Activated CD8-positive, alpha-beta T cell treated with anti-CD3 and anti-CD28 coated beads for 36 hours (primary cell): ENCODE results near the gene RNF220. TPM values are rescaled to one million over a fixed set of nuclear protein-coding genes. Genes with fewer than 3 reads are reported as not detected.

Source experiments
- ATAC-seq: fragments of 200-7000 bp; cut with Tn5 transposase; one replicate; pipeline ENCODE4 v1.10.0; 2021; ENCODE audit warnings: mild to moderate bottlenecking, moderate library complexity
- CTCF ChIA-PET: fragments of 350-600 bp; sonication (Branson Sonifier 250); formaldehyde crosslinking; loops from one replicate; lab custom pipeline; 2021; ENCODE audit warnings: antibody characterized with exemption; lab: Charles Lee
- POLR2A ChIA-PET: fragments of 350-600 bp; sonication (Branson Sonifier 250); formaldehyde crosslinking; loops from one replicate; lab custom pipeline; 2021; ENCODE audit warnings: antibody characterized with exemption; lab: Charles Lee
- DNase-seq: peaks from one replicate; pipeline ENCODE4 v3.0.0-alpha.2; 2020
- H3K27ac Mint-ChIP-seq: one replicate; pipeline ENCODE4 v1.8.0; 2021; ENCODE audit warnings: mild to moderate bottlenecking, mixed read lengths
- H3K27me3 Mint-ChIP-seq: one replicate; pipeline ENCODE4 v1.8.0; 2021; ENCODE audit warnings: mixed read lengths
- H3K36me3 Mint-ChIP-seq: one replicate; pipeline ENCODE4 v1.8.0; 2021; ENCODE audit warnings: low read depth, mixed read lengths
- H3K4me1 Mint-ChIP-seq: one replicate; pipeline ENCODE4 v1.8.0; 2021; ENCODE audit warnings: low read depth, mixed read lengths
- H3K4me3 Mint-ChIP-seq: one replicate; pipeline ENCODE4 v1.8.0; 2021; ENCODE audit warnings: mild to moderate bottlenecking, moderate library complexity, mixed read lengths
- H3K9me3 Mint-ChIP-seq: one replicate; pipeline ENCODE4 v1.8.0; 2021; ENCODE audit warnings: mixed read lengths
- CTCF ChIP-seq: fragments of 200-600 bp; IDR thresholded peaks from one replicate; pipeline ENCODE4 v1.8.0; 2022; ENCODE audit warnings: antibody characterized with exemption, mild to moderate bottlenecking
- intact Hi-C: fragments of 100-400 bp; cut with micrococcal nuclease; formaldehyde crosslinking; loops from one replicate; pipeline ENCODE4 v1.10.0; 2022
- total RNA-seq, 2 experiments: library from RNA; stranded (reverse); gene quantifications; one replicate each; pipeline ENCODE4 v1.2.3, GENCODE V29; 2021

RNF220 gene
- total RNA-seq, 2 experiments from 2014 or later, result 71.9 to 79.1 TPM

GRCh38 chr1:44659566-44659965 lies 254.5 kb downstream of the RNF220 start:
- intact Hi-C loops, result no loop called here
- no peaks in the 10 kb centered on the region for H3K27me3 Mint-ChIP-seq
- no peak overlapping the region for H3K4me3 Mint-ChIP-seq
- no peaks in the 10 kb centered on the region for H3K9me3 Mint-ChIP-seq
- no peak for TF ChIP-seq CTCF
- no peak overlapping the region for H3K27ac Mint-ChIP-seq
- no peak for DNase-seq
- ChIA-PET CTCF (interaction anchor here (1.0 to 1.1 kb wide), 2 partner anchors 8 to 10 kb away, joined by 3 read pairs; no protein-coding TSS in a partner anchor), POLR2A (interaction anchor here (0.6 to 1.8 kb wide), 2 partner anchors 62 to 953 kb away, joined by 3 to 5 read pairs; no protein-coding TSS in a partner anchor)
- H3K4me1 Mint-ChIP-seq, result peaks cover 8% of the 10 kb centered on the region
- H3K36me3 Mint-ChIP-seq, result no peaks in the 10 kb centered on the region
- ATAC-seq, result no peak

GRCh38 chr1:44660176-44660575 lies 255.1 kb downstream of the RNF220 start:
- DNase-seq (no peak), ATAC-seq (no peak)
- Mint-ChIP-seq H3K4me3 (no peak overlapping the region), H3K27me3 (no peaks in the 10 kb centered on the region), H3K27ac (no peak overlapping the region), H3K9me3 (no peaks in the 10 kb centered on the region), H3K36me3 (no peaks in the 10 kb centered on the region), H3K4me1 (peaks cover 14% of the 10 kb centered on the region)
- CTCF ChIA-PET, result interaction anchor here (0.7 to 1.0 kb wide), 2 partner anchors 8 to 269 kb away, joined by 3 read pairs; no protein-coding TSS in a partner anchor
- intact Hi-C loops, result no loop called here
- POLR2A ChIA-PET, result interaction anchor here (0.6 to 1.8 kb wide), 2 partner anchors 61 to 954 kb away, joined by 3 to 5 read pairs; no protein-coding TSS in a partner anchor
- TF ChIP-seq CTCF, result no peak

GRCh38 chr1:44661781-44662682 lies 257.0 kb downstream of the RNF220 start:
- ChIA-PET CTCF (interaction anchor here (1.8 to 4.8 kb wide), 2 partner anchors 9 to 13 kb away, joined by 7 to 43 read pairs; partner anchors contain the start of genes ARMH1 and TMEM53), POLR2A (interaction anchor here (0.9 to 2.0 kb wide), 3 partner anchors 10 to 59 kb away, joined by 3 to 6 read pairs (median 4); no protein-coding TSS in a partner anchor)
- DNase-seq, result no peak
- H3K27me3 Mint-ChIP-seq, result no peaks in the 10 kb centered on the region
- TF ChIP-seq CTCF, result no peak
- no peak for ATAC-seq
- no peaks in the 10 kb centered on the region for H3K36me3 Mint-ChIP-seq
- intact Hi-C loops, result no loop called here
- no peaks in the 10 kb centered on the region for H3K9me3 Mint-ChIP-seq
- peaks cover 15% of the 10 kb centered on the region for H3K4me1 Mint-ChIP-seq
- no peak overlapping the region for H3K4me3 Mint-ChIP-seq
- no peak overlapping the region for H3K27ac Mint-ChIP-seq

GRCh38 chr1:44662683-44663030 lies 257.6 kb downstream of the RNF220 start:
- no peak for DNase-seq
- Mint-ChIP-seq H3K27me3 (no peaks in the 10 kb centered on the region), H3K9me3 (no peaks in the 10 kb centered on the region), H3K4me3 (no peak overlapping the region), H3K36me3 (no peaks in the 10 kb centered on the region), H3K27ac (no peak overlapping the region), H3K4me1 (peaks cover 15% of the 10 kb centered on the region)
- POLR2A ChIA-PET, result interaction anchor here (1.5 to 2.0 kb wide), 2 partner anchors 10 to 11 kb away, joined by 4 to 6 read pairs; no protein-coding TSS in a partner anchor
- CTCF ChIA-PET, result interaction anchor here (1.8 to 4.8 kb wide), 2 partner anchors 10 to 12 kb away, joined by 7 to 43 read pairs; partner anchors contain the start of genes ARMH1 and TMEM53
- no peak for ATAC-seq
- no peak for TF ChIP-seq CTCF
- intact Hi-C loops, result no loop called here
